ENCODE measurements around the gene TIMM22.
"Not testable (repeated sequence)": the region's sequence is repeated elsewhere in the genome, so short reads cannot be mapped to it uniquely, and the experiment has no call there.

The TIMM22 gene

GRCh38 chr17:964876-965275, 32.1 kb upstream of the TIMM22 start:
- TF ChIP-seq CTCF (IDR thresholded peaks at IDR 0.05; ENCODE audit: control insufficient read depth, insufficient read depth, low read depth, low read length, missing control alignments): no peak

DNA sequence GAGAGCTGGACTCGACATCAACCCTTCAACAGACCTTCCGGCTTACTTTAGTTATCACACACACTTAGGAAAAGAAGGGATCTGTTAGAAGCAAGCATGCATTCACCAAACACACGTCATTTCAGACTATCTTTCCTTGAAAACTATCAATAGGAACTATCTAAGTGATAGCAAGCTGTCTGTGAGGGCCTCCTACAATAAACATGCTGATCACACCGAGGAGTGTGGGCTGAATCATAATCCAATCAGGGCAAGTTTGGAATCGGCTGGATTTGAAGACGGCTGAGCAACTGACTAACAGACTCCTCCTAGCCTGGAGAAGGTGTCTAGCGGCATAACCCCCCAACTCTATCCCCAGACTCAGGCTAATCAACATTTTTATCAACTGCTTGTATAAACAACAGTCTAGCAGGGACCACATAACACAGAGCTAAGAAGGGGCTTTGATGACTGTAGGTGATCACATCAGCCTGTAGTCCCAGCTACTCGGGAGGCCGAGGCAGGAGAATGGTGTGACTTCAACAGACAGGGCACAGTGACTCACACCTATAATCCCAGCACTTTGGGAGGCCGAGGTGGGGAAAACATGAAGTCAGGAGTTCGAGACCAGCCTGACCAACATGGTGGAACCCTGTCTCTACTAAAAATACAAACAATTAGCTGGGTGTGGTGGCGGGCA, 31.5 kb upstream of the TIMM22 start:
- no peak for TF ChIP-seq CTCF (IDR thresholded peaks at IDR 0.05; ENCODE audit: control insufficient read depth, insufficient read depth, low read depth, low read length, missing control alignments)
- no peak for DNase-seq (ENCODE audit: low read depth)
- no peak overlapping the region for H3K4me3 ChIP-seq (ENCODE audit: control insufficient read depth, low read depth, low read length)

More at GRCh38 chr17:964876-965275, 32.1 kb upstream of the TIMM22 start:
- H3K4me3 ChIP-seq (ENCODE audit: control insufficient read depth, low read depth, low read length): no peak overlapping the region
- DNase-seq (ENCODE audit: low read depth): no peak

- DNase-seq (ENCODE audit: low read depth): no peak
- no peak overlapping the region for H3K4me3 ChIP-seq (ENCODE audit: control insufficient read depth, low read depth, low read length)
- no peak for TF ChIP-seq CTCF (IDR thresholded peaks at IDR 0.05; ENCODE audit: control insufficient read depth, insufficient read depth, low read depth, low read length, missing control alignments)
Observed at GRCh38 chr17:967122-967521, 29.8 kb upstream of the TIMM22 start.

GRCh38 chr17:968812-969730, 27.9 kb upstream of the TIMM22 start:
- no peak for DNase-seq (ENCODE audit: low read depth)
- no peak for TF ChIP-seq CTCF (IDR thresholded peaks at IDR 0.05; ENCODE audit: control insufficient read depth, insufficient read depth, low read depth, low read length, missing control alignments)
- no peak overlapping the region; the same call in none of the 2 replicates for H3K4me3 ChIP-seq (ENCODE audit: control insufficient read depth, low read depth, low read length)

GRCh38 chr17:969811-970355, 27.0 kb upstream of the TIMM22 start:
- H3K4me3 ChIP-seq (ENCODE audit: control insufficient read depth, low read depth, low read length): peak overlapping the region; percentile 27
- no peak for TF ChIP-seq CTCF (IDR thresholded peaks at IDR 0.05; ENCODE audit: control insufficient read depth, insufficient read depth, low read depth, low read length, missing control alignments)
- DNase-seq (ENCODE audit: low read depth): no peak

DNA sequence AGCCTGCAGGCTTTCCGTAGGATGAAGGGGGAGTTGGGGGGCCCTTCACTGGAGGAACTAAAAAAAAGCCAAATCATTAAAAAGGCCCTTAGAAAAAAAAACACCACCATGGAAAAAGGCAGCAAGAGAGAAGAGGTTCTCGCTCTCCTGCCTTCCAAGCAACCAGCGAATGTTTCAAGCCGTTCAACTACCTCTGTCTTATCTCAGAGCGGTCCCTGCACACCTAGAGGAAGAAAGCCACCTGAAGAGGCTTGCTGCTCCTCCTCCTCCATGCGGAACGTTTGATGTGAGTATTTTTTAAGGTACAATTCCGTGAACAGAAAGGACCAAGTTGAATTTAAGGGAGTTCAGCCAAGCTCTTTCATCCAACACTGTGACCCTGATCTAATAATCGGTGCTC, 26.6 kb upstream of the TIMM22 start:
- TF ChIP-seq CTCF (IDR thresholded peaks at IDR 0.05; ENCODE audit: control insufficient read depth, insufficient read depth, low read depth, low read length, missing control alignments): no peak
- peak overlapping the region; percentile 27; the same call in 1 of the 2 replicates for H3K4me3 ChIP-seq (ENCODE audit: control insufficient read depth, low read depth, low read length)
- DNase-seq (ENCODE audit: low read depth): no peak

GRCh38 chr17:971861-972260, 25.1 kb upstream of the TIMM22 start:
- DNase-seq (ENCODE audit: low read depth); H3K4me3 ChIP-seq (ENCODE audit: control insufficient read depth, low read depth, low read length): not testable (repeated sequence)

Data from AG09309 (cell line).